ENCODE measurements around the gene SBNO2. TPM values are rescaled to one million over a fixed set of nuclear protein-coding genes. Genes with fewer than 3 reads are reported as not detected.

The SBNO2 gene
- total RNA-seq, 4 donors from 2014 or later = 22.8 to 69.0 (median 25.5) TPM

GRCh38 chr19:1079566-1080111 lies 94.4 kb downstream of the SBNO2 start:
- TF ChIP-seq CTCF (IDR thresholded peaks at IDR 0.05) = no peak
- TF ChIP-seq POLR2A (IDR thresholded peaks at IDR 0.05) = no peak
- DNase-seq = no peak
- peaks cover 0 to 18% of the 10 kb centered on the region in 2 donors for H3K4me1 ChIP-seq
- H3K27ac ChIP-seq = no peak overlapping the region
- no peaks in the 10 kb centered on the region for H3K36me3 ChIP-seq
- intact Hi-C loops (cut with DNase I) = no loop called here
- WGBS, 2 donors = 95 to 96% methylated on average over 26 to 38 of the region's 45 CpGs
- no peaks in the 10 kb centered on the region for H3K27me3 ChIP-seq
- H3K4me3 ChIP-seq (replicated peaks in 1 of 3) = no peak overlapping the region
- no peaks in the 10 kb centered on the region for H3K9me3 ChIP-seq

- H3K27me3 ChIP-seq = no peaks in the 10 kb centered on the region
Observed at GRCh38 chr19:1076951-1077350, 97.1 kb downstream of the SBNO2 start.

GRCh38 chr19:1076046-1076386 lies 98.1 kb downstream of the SBNO2 start:
- no peaks in the 10 kb centered on the region for H3K36me3 ChIP-seq
- H3K9me3 ChIP-seq = no peaks in the 10 kb centered on the region
- no peak overlapping the region for H3K4me3 ChIP-seq (replicated peaks in 1 of 3)
- no peak for DNase-seq
- H3K27me3 ChIP-seq = peaks cover 1% of the 10 kb centered on the region
- intact Hi-C loops (cut with DNase I) = no loop called here
- no peak for TF ChIP-seq CTCF (IDR thresholded peaks at IDR 0.05)
- no peak for TF ChIP-seq POLR2A (IDR thresholded peaks at IDR 0.05)
- H3K27ac ChIP-seq = no peak overlapping the region
- WGBS, 2 donors = 92 to 96% methylated on average over 4 of the region's 4 CpGs
- peaks cover 0 to 27% of the 10 kb centered on the region in 2 donors for H3K4me1 ChIP-seq

More at GRCh38 chr19:1076951-1077350, 97.1 kb downstream of the SBNO2 start:
- no peaks in the 10 kb centered on the region for H3K9me3 ChIP-seq
- peaks cover 0 to 20% of the 10 kb centered on the region in 2 donors for H3K4me1 ChIP-seq
- no peaks in the 10 kb centered on the region for H3K36me3 ChIP-seq
- DNase-seq = peak; percentile 72 to 81
- TF ChIP-seq POLR2A (IDR thresholded peaks at IDR 0.05) (no peak), CTCF (IDR thresholded peaks at IDR 0.05) (no peak)
- 15 to 29% methylated on average over 15 to 16 of the region's 16 CpGs for WGBS, 2 donors
- H3K27ac ChIP-seq = no peak overlapping the region
- intact Hi-C loops (cut with DNase I) = no loop called here
- no peak overlapping the region for H3K4me3 ChIP-seq (replicated peaks in 1 of 3)

- no peak for TF ChIP-seq POLR2A (IDR thresholded peaks at IDR 0.05)
- no peak for TF ChIP-seq CTCF (IDR thresholded peaks at IDR 0.05)
- peak; percentile 80 for DNase-seq
- intact Hi-C loops (cut with DNase I) = no loop called here
- Histone ChIP-seq H3K27me3 (peaks cover 11% of the 10 kb centered on the region), H3K9me3 (no peaks in the 10 kb centered on the region), H3K36me3 (no peaks in the 10 kb centered on the region), H3K27ac (no peak overlapping the region), H3K4me1 (peaks cover 0 to 30% of the 10 kb centered on the region in 2 donors), H3K4me3 (replicated peaks in 1 of 3) (no peak overlapping the region)
- 59 to 66% methylated on average over 17 to 28 of the region's 54 CpGs for WGBS, 2 donors
Observed at GRCh38 chr19:1074544-1075283, 99.4 kb downstream of the SBNO2 start.

- WGBS, 2 donors = 82 to 87% methylated on average over 21 of the region's 28 CpGs
- intact Hi-C loops (cut with DNase I) = no loop called here
- H3K36me3 ChIP-seq = no peaks in the 10 kb centered on the region
- H3K27ac ChIP-seq = no peak overlapping the region
- TF ChIP-seq POLR2A (IDR thresholded peaks at IDR 0.05) (no peak), CTCF (IDR thresholded peaks at IDR 0.05) (no peak)
- no peak for DNase-seq
- H3K4me3 ChIP-seq (replicated peaks in 1 of 3) = no peak overlapping the region
- H3K27me3 ChIP-seq = peaks cover 15% of the 10 kb centered on the region
- peaks cover 0 to 32% of the 10 kb centered on the region in 2 donors for H3K4me1 ChIP-seq
- H3K9me3 ChIP-seq = no peaks in the 10 kb centered on the region
Observed at GRCh38 chr19:1073956-1074517, 100.0 kb downstream of the SBNO2 start.
